ENCODE measurements around the gene FRS3. TPM values are rescaled to one million over a fixed set of nuclear protein-coding genes. Genes with fewer than 3 reads are reported as not detected.

Gene FRS3
- total RNA-seq, 1 experiment from 2014 or later = 4.3 TPM

DNA sequence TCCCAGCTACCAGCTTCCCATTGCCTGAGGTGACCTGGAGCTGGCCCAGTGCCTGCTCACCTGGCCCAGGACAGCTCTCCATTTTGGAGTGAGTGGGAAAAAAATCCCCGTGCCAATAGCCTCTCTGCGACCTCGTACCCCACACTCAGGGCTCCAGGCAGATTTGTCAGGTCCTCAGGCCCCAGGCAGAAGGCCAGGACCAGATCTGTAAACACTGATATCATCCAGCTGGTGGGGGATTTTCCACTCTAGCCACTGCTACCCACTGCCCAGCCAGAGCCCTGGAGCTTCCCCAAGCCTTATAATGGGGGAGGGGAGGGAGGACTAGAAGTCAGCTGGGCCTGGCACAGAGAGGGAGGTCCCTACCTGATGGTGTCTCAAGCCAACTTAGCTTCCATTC is 31.2 kb downstream of the FRS3 start:
- Mint-ChIP-seq H3K36me3 (ENCODE audit: insufficient read depth, unreplicated experiment) (no peaks in the 10 kb centered on the region), H3K9me3 (ENCODE audit: unreplicated experiment) (no peaks in the 10 kb centered on the region), H3K4me1 (ENCODE audit: low read depth, unreplicated experiment) (peaks cover 18% of the 10 kb centered on the region), H3K27me3 (ENCODE audit: insufficient read depth, unreplicated experiment) (no peaks in the 10 kb centered on the region), H3K27ac (ENCODE audit: unreplicated experiment) (no peak overlapping the region), H3K4me3 (ENCODE audit: unreplicated experiment) (no peak overlapping the region)
- H3K4me3 ChIP-seq (ENCODE audit: low read depth, low read length) = no peak overlapping the region
- no peaks in the 10 kb centered on the region for H3K36me3 ChIP-seq (ENCODE audit: control insufficient read depth, insufficient read depth, low read length)
- ChIA-PET CTCF (no interaction called here), POLR2A (interaction anchor here (0.6 kb wide), 1 partner anchor 287 kb away, joined by 4 read pairs; no protein-coding TSS in a partner anchor)
- no peaks in the 10 kb centered on the region for H3K9me3 ChIP-seq
- TF ChIP-seq, protein P1, sequence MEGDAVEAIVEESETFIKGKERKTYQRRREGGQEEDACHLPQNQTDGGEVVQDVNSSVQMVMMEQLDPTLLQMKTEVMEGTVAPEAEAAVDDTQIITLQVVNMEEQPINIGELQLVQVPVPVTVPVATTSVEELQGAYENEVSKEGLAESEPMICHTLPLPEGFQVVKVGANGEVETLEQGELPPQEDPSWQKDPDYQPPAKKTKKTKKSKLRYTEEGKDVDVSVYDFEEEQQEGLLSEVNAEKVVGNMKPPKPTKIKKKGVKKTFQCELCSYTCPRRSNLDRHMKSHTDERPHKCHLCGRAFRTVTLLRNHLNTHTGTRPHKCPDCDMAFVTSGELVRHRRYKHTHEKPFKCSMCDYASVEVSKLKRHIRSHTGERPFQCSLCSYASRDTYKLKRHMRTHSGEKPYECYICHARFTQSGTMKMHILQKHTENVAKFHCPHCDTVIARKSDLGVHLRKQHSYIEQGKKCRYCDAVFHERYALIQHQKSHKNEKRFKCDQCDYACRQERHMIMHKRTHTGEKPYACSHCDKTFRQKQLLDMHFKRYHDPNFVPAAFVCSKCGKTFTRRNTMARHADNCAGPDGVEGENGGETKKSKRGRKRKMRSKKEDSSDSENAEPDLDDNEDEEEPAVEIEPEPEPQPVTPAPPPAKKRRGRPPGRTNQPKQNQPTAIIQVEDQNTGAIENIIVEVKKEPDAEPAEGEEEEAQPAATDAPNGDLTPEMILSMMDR (IDR thresholded peaks at IDR 0.05; ENCODE audit: insufficient read depth in 1 of 2, low read depth in 1 of 2, low read length in 1 of 2, severe bottlenecking in 1 of 2, unreplicated experiment in 1 of 2) = no peak
- intact Hi-C loops (cut with micrococcal nuclease; ENCODE audit: unreplicated experiment) = no loop called here
- H3K27me3 ChIP-seq (replicated peaks; ENCODE audit: control insufficient read depth, insufficient read depth, low read length) = no peaks in the 10 kb centered on the region
- H3K4me1 ChIP-seq = peaks cover 15% of the 10 kb centered on the region
- DNase-seq = no peak
- no TSS peak for BruUV-seq (replicated peaks)

DNA sequence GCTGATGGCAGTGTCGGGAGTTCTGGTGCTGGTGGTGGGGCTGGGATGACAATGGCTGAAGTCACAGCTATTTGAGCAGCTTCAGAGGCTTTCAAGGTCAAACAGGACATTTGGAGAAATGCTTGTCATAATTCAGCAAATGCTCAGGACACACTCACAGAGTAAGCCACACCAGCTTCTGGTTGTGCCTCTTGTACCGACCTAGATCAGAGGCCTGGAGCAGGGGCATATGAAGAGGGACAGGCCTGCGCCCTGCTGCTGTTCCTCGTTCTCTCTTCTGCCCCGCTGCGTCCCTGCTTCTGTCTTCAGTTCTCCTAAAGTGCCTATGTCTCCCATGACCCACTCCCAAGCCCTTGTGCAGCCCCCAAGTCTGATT is 31.6 kb downstream of the FRS3 start:
- CTCF ChIA-PET = interaction anchor here (0.6 kb wide), 1 partner anchor 27 kb away, joined by 6 read pairs; no protein-coding TSS in a partner anchor
- Histone ChIP-seq H3K9me3 (no peaks in the 10 kb centered on the region), H3K27me3 (replicated peaks; ENCODE audit: control insufficient read depth, insufficient read depth, low read length) (no peaks in the 10 kb centered on the region), H3K4me1 (peaks cover 19% of the 10 kb centered on the region), H3K36me3 (ENCODE audit: control insufficient read depth, insufficient read depth, low read length) (no peaks in the 10 kb centered on the region), H3K4me3 (ENCODE audit: low read depth, low read length) (no peak overlapping the region)
- Mint-ChIP-seq H3K27ac (ENCODE audit: unreplicated experiment) (no peak overlapping the region), H3K4me3 (ENCODE audit: unreplicated experiment) (no peak overlapping the region), H3K36me3 (ENCODE audit: insufficient read depth, unreplicated experiment) (no peaks in the 10 kb centered on the region), H3K27me3 (ENCODE audit: insufficient read depth, unreplicated experiment) (no peaks in the 10 kb centered on the region), H3K4me1 (ENCODE audit: low read depth, unreplicated experiment) (peaks cover 15% of the 10 kb centered on the region), H3K9me3 (ENCODE audit: unreplicated experiment) (no peaks in the 10 kb centered on the region)
- DNase-seq = no peak
- BruUV-seq (replicated peaks) = no TSS peak
- intact Hi-C loops (cut with micrococcal nuclease; ENCODE audit: unreplicated experiment) = no loop called here
- TF ChIP-seq, protein P1 (IDR thresholded peaks at IDR 0.05; ENCODE audit: insufficient read depth in 1 of 2, low read depth in 1 of 2, low read length in 1 of 2, severe bottlenecking in 1 of 2, unreplicated experiment in 1 of 2) = no peak
- POLR2A ChIA-PET = interaction anchor here (0.6 kb wide), 1 partner anchor 287 kb away, joined by 4 read pairs; no protein-coding TSS in a partner anchor

DNA sequence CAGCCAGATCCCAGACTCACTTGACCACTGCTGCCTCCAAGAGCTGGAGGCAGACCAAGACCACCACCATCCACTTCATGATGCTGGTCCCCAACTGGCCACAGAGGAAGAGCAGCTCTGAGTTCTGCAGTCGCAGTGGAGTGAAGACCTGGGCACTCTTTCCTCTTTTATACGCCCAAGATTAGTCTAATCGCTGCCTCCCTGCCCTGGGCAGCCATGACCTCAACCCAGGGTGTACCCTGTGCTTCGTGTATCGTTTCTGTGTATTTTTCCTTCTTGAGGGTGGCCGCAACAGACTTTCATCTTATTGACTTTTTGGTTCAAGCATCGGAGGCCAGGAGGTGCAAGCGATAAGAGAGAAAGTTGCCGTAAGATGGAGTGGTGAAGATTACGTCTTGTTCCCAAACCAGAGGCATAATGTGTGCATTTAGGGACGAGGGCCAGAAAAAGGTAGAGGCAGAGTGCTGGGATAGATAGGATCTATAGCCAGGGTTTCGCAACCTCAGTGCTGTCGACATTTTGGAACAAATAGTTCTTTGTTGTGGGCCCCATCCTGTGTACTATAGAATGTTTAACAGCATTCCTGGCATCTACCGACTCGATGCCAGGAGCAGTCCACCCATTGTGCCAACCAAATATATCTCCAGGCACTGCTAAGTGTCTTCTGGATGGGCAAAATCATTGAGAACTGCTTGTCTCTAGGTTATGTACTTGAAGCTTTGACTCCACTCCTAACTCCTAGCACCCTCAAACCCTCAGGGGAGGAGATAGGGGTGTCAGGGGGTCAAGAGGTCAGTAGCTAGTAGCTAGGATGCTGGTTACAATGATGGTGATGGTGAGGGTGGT is 32.2 kb downstream of the FRS3 start, which contains the start of gene PGC:
TSS of gene PGC (minus strand) at position 142 of the 846 bp plus-strand sequence. CDS start at position 79, 63 bp downstream.
- Histone ChIP-seq H3K9me3 (no peaks in the 10 kb centered on the region), H3K27me3 (replicated peaks; ENCODE audit: control insufficient read depth, insufficient read depth, low read length) (no peaks in the 10 kb centered on the region), H3K4me1 (peaks cover 25% of the 10 kb centered on the region), H3K36me3 (ENCODE audit: control insufficient read depth, insufficient read depth, low read length) (no peaks in the 10 kb centered on the region), H3K4me3 (ENCODE audit: low read depth, low read length) (no peak within 1 kb of the TSS)
- no peaks in the 10 kb centered on the region for H3K27me3 Mint-ChIP-seq (ENCODE audit: insufficient read depth, unreplicated experiment)
- H3K4me3 Mint-ChIP-seq (ENCODE audit: unreplicated experiment) = no peak within 1 kb of the TSS
- peaks cover 20% of the 10 kb centered on the region for H3K4me1 Mint-ChIP-seq (ENCODE audit: low read depth, unreplicated experiment)
- CTCF ChIA-PET = interaction anchor here (0.6 kb wide), 1 partner anchor 28 kb away, joined by 6 read pairs; no protein-coding TSS in a partner anchor
- H3K36me3 Mint-ChIP-seq (ENCODE audit: insufficient read depth, unreplicated experiment) = peaks cover 6% of the 10 kb centered on the region
- POLR2A ChIA-PET = interaction anchor here (0.6 kb wide), 1 partner anchor 288 kb away, joined by 4 read pairs; no protein-coding TSS in a partner anchor
- no peaks in the 10 kb centered on the region for H3K9me3 Mint-ChIP-seq (ENCODE audit: unreplicated experiment)
- no peak within 1 kb of the TSS for H3K27ac Mint-ChIP-seq (ENCODE audit: unreplicated experiment)
- no peak for DNase-seq
- intact Hi-C loops (cut with micrococcal nuclease; ENCODE audit: unreplicated experiment) = no loop called here
- no TSS peak for BruUV-seq (replicated peaks)
- TF ChIP-seq, protein P1 (IDR thresholded peaks at IDR 0.05; ENCODE audit: insufficient read depth in 1 of 2, low read depth in 1 of 2, low read length in 1 of 2, severe bottlenecking in 1 of 2, unreplicated experiment in 1 of 2) = no peak
